Osteoblast (primary cell): ENCODE measurements around the gene SLC37A4. TPM values are rescaled to one million over a fixed set of nuclear protein-coding genes. Genes with fewer than 3 reads are reported as not detected.
"Not testable (repeated sequence)": the region's sequence is repeated elsewhere in the genome, so short reads cannot be mapped to it uniquely, and the experiment has no call there.

ENCODE experiments used
- DNase-seq: peaks from one replicate; pipeline ENCODE4 v3.0.0; 2011; ENCODE audit warnings: low spot score, mixed read lengths; ENCODE audit not compliant: insufficient read length; ENCODE audit errors: missing footprints
- H2AFZ ChIP-seq: 2 replicates; pipeline ENCODE4 v1.6.0; 2011; ENCODE audit warnings: mild to moderate bottlenecking, low read length
- H3K27ac ChIP-seq: 2 replicates; pipeline ENCODE4 v1.5.1; 2011; ENCODE audit warnings: mild to moderate bottlenecking, low read depth, low read length, moderate library complexity
- H3K27me3 ChIP-seq: 2 replicates; pipeline ENCODE4 v1.6.0; 2012; ENCODE audit warnings: mild to moderate bottlenecking, control low read depth, inconsistent platforms, low read length, moderate library complexity; ENCODE audit not compliant: insufficient read depth
- H3K36me3 ChIP-seq: 2 replicates; pipeline ENCODE4 v1.5.1; 2011; ENCODE audit warnings: mild to moderate bottlenecking, low read length, control low read depth, moderate library complexity; ENCODE audit not compliant: insufficient read depth
- H3K4me1 ChIP-seq: 2 replicates; pipeline ENCODE4 v1.5.1; 2011; ENCODE audit warnings: mild to moderate bottlenecking, low read length, control low read depth, moderate library complexity; ENCODE audit not compliant: insufficient read depth
- H3K4me2 ChIP-seq: 2 replicates; pipeline ENCODE4 v1.6.0; 2011; ENCODE audit warnings: mild to moderate bottlenecking, low read length; ENCODE audit not compliant: insufficient read depth
- H3K4me3 ChIP-seq: fragments of 200-600 bp; sonication (generic); 3 replicates; pipeline ENCODE4 v1.5.1; 2012; ENCODE audit warnings: mild to moderate bottlenecking, low read length, inconsistent platforms; ENCODE audit not compliant: insufficient read depth
- H3K79me2 ChIP-seq: 2 replicates; pipeline ENCODE4 v1.6.0; 2012; ENCODE audit warnings: mild to moderate bottlenecking, low read length, control low read depth, inconsistent platforms; ENCODE audit not compliant: insufficient read depth
- H3K9me3 ChIP-seq: 2 replicates; pipeline ENCODE4 v1.5.1; 2011; ENCODE audit warnings: low read depth, low read length, control low read depth
- H4K20me1 ChIP-seq: 2 replicates; pipeline ENCODE4 v1.6.0; 2012; ENCODE audit warnings: mild to moderate bottlenecking, low read length, control low read depth; ENCODE audit not compliant: insufficient read depth
- total RNA-seq: library from RNA; depleted of rRNA; stranded (reverse); fragments of >200 nt; gene quantifications from 2 replicates; pipeline ENCODE4 v1.2.3, GENCODE V29; 2012
- TF ChIP-seq, protein P1 (sequence below): IDR thresholded peaks from 2 replicates; pipeline ENCODE4 v1.5.1; 2011; ENCODE audit warnings: mild to moderate bottlenecking, low read depth, low read length, moderate library complexity; ENCODE audit errors: extremely low read depth

SLC37A4 gene
- total RNA-seq, 1 donor: 14.8 TPM

DNA sequence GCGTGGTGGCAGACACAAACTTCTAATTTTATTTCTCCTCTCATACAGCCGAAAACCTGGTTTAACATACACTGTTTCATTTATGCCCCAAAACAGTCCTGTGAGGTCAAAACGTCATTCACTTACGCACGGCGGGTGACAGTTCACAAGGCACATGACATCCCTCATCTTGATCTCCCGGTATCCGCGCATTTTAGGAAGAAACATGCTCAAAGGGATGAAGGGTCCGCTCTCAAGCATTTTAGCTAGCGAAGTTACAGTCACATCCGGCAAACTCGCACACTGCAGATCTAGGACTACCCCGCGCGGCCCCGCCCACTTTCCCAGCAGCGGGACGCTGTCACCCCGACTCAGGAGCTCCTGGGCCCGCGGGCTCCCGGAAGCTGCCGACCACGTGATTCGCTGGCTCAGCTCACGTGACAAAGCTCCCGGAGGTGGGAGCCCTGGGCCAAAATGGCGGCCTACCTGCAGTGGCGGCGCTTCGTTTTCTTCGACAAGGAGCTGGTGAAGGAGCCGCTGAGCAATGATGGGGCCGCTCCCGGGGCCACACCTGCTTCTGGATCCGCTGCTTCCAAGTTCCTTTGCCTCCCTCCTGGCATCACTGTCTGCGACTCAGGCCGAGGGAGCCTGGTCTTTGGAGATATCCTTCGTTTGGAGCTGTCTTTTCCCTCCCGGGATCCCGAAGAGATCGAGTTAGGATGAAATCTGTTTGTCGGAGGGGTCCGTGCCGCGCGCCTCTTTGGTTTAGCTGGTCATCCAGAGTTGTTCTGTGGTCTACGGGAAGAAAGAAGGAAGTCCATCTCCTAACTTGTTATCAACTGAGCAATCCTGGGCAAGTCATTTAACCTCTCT is 36.9 kb upstream of the SLC37A4 start, which contains the start of gene VPS11:
VPS11 (plus strand) TSS at position 448 of the 852 bp plus-strand sequence; CDS start at position 454, 6 bp downstream.
- Histone ChIP-seq H3K79me2 (peaks cover 50% of the 10 kb centered on the region), H3K36me3 (peaks cover 24% of the 10 kb centered on the region), H2AFZ (peak within 1 kb of the TSS; percentile 99), H3K4me1 (peaks cover 5% of the 10 kb centered on the region), H3K9me3 (no peaks in the 10 kb centered on the region), H3K4me3 (peak within 1 kb of the TSS; percentile 98), H4K20me1 (no peaks in the 10 kb centered on the region), H3K27me3 (no peaks in the 10 kb centered on the region), H3K4me2 (peak within 1 kb of the TSS; percentile 90), H3K27ac (peak within 1 kb of the TSS; percentile 85)
- peak; percentile 100 for DNase-seq
- TF ChIP-seq, protein P1, sequence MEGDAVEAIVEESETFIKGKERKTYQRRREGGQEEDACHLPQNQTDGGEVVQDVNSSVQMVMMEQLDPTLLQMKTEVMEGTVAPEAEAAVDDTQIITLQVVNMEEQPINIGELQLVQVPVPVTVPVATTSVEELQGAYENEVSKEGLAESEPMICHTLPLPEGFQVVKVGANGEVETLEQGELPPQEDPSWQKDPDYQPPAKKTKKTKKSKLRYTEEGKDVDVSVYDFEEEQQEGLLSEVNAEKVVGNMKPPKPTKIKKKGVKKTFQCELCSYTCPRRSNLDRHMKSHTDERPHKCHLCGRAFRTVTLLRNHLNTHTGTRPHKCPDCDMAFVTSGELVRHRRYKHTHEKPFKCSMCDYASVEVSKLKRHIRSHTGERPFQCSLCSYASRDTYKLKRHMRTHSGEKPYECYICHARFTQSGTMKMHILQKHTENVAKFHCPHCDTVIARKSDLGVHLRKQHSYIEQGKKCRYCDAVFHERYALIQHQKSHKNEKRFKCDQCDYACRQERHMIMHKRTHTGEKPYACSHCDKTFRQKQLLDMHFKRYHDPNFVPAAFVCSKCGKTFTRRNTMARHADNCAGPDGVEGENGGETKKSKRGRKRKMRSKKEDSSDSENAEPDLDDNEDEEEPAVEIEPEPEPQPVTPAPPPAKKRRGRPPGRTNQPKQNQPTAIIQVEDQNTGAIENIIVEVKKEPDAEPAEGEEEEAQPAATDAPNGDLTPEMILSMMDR: no peak

DNA sequence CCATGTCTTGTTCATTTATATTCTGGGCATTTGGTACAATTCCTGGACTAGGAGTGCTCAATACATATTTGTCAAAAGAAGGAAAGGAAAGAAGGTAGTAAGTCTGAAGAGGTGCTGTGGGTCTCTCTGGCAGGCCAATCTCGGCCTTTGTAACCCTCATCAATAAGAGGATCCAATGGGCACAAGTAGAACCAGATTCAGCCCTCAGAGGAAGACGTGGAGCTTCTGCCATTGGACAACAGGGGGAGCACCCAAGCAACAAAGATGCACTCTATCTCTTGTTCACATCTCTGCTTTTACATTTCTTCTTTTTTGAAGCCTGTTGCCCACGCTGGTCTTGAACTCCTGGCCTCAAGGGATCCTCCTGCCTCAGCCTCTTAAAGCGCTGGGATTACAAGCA is 34.7 kb upstream of the SLC37A4 start:
- H3K36me3 ChIP-seq: peaks cover 8% of the 10 kb centered on the region
- H3K79me2 ChIP-seq: peaks cover 46% of the 10 kb centered on the region
- H3K27ac ChIP-seq: no peak overlapping the region
- H2AFZ ChIP-seq: no peak overlapping the region
- no peaks in the 10 kb centered on the region for H3K27me3 ChIP-seq
- H4K20me1 ChIP-seq: no peaks in the 10 kb centered on the region
- H3K9me3 ChIP-seq: no peaks in the 10 kb centered on the region
- no peak overlapping the region for H3K4me3 ChIP-seq
- TF ChIP-seq, protein P1: peak; percentile 54
- H3K4me2 ChIP-seq: no peak overlapping the region
- peak; percentile 87 for DNase-seq
- H3K4me1 ChIP-seq: peaks cover 8% of the 10 kb centered on the region

DNA sequence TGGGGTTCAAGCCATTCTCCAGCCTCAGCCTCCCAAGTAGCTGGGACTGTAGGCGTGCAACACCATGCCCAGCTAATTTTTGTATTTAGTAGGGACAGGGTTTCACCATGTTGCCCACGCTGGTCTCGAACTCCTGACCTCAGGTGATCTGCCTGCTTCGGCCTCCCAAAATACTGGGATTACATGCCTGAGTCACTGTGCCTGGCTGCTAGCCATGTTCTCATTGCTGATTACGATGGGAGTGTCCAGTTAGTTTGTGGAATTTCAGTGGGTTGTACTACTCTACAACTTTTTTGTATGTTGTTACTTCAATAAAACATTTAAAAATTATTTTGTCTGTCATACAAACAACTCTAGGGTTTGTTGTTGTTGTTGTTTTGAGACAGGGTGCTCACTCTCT is 32.1 kb upstream of the SLC37A4 start:
- TF ChIP-seq, protein P1: no peak
- Histone ChIP-seq H3K27me3 (no peaks in the 10 kb centered on the region), H4K20me1 (no peaks in the 10 kb centered on the region), H3K79me2 (peaks cover 28% of the 10 kb centered on the region), H3K9me3 (no peaks in the 10 kb centered on the region), H3K36me3 (no peaks in the 10 kb centered on the region), H3K27ac (no peak overlapping the region), H2AFZ (no peak overlapping the region), H3K4me1 (peaks cover 13% of the 10 kb centered on the region), H3K4me2 (no peak overlapping the region), H3K4me3 (no peak overlapping the region)
- DNase-seq: peak; percentile 68

DNA sequence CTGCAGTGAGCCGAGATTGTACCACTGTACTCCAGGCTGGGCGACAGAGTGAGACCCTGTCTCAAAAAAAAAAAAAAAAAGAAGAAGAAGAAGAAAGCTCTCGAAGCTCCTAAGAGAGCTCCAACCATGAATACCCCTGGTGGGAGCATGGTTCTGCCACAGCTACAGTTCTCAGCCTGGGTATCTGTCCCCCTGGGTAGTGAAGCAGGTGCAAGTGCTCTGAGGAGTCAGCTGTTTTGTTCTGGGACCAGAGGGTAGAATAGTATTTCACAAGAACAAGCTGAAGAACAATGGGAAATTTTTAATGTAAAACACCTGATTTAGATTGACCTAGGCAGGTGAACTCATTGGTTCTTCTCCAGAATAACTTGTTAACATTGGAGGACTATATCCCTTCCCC is 30.6 kb upstream of the SLC37A4 start:
- peaks cover 27% of the 10 kb centered on the region for H3K79me2 ChIP-seq
- peak; percentile 26 for DNase-seq
- TF ChIP-seq, protein P1: no peak

DNA sequence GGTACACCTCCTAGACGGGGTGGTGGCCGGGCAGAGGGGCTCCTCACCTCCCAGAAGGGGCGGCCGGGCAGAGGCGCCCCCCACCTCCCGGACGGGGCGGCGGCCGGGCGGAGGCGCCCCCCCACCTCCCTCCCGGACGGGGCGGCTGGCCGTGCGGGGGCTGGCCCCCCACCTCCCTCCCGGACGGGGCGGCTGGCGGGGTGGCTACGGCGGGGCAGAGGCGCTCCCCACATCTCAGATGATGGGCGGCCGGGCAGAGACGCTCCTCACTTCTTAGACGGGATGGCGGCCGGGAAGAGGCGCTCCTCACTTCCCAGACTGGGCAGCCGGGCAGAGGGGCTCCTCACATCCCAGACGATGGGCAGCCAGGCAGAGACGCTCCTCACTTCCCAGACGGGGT is 28.5 kb upstream of the SLC37A4 start:
- H4K20me1 ChIP-seq: peaks cover 11% of the 10 kb centered on the region
- not testable (repeated sequence) for H3K4me2 ChIP-seq, H3K9me3 ChIP-seq, H3K4me3 ChIP-seq, H2AFZ ChIP-seq, H3K27me3 ChIP-seq, H3K27ac ChIP-seq, DNase-seq
- peaks cover 34% of the 10 kb centered on the region for H3K79me2 ChIP-seq
- peaks cover 26% of the 10 kb centered on the region for H3K4me1 ChIP-seq
- peaks cover 13% of the 10 kb centered on the region for H3K36me3 ChIP-seq

More for the DNA sequence above, 30.6 kb upstream of the SLC37A4 start:
- H3K27ac ChIP-seq: no peak overlapping the region
- no peaks in the 10 kb centered on the region for H3K36me3 ChIP-seq
- no peaks in the 10 kb centered on the region for H3K9me3 ChIP-seq
- no peak overlapping the region for H3K4me2 ChIP-seq
- no peaks in the 10 kb centered on the region for H3K27me3 ChIP-seq
- no peak overlapping the region for H2AFZ ChIP-seq
- H3K4me1 ChIP-seq: peaks cover 16% of the 10 kb centered on the region
- peaks cover 1% of the 10 kb centered on the region for H4K20me1 ChIP-seq
- no peak overlapping the region for H3K4me3 ChIP-seq
